DMS 273 (cell line): ENCODE results near the gene UGT3A1.

ENCODE experiments used
- DNase-seq: peaks from one replicate; lab custom pipeline; 2025; ENCODE audit not compliant: unreplicated experiment; lab: John Stamatoyannopoulos, UW

The UGT3A1 gene

GRCh38 chr5:35919191-35919590 is 72.0 kb downstream of the UGT3A1 start:
- DNase-seq = peak; percentile 6

- no peak for DNase-seq
Observed at GRCh38 chr5:35908814-35909213, 82.4 kb downstream of the UGT3A1 start.

DNA sequence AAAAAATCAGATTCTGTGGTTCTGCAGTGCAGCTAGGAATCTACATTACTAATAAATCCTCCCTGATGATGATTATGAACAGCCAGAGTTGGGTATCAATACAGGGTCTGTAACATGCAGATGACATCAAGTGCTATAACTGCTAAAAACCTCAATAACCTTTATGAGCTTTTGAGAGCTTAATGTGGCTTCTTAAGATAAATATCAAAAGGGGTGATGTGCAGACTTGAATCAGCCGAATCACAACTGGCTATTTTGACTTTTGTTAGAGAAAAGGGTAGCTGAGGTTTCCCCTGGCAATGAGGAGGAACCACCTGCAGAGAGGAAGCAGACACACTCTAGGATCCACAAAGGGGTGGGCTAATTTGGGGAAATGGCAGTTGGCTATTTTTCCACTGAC is 83.0 kb downstream of the UGT3A1 start:
- no peak for DNase-seq

DNA sequence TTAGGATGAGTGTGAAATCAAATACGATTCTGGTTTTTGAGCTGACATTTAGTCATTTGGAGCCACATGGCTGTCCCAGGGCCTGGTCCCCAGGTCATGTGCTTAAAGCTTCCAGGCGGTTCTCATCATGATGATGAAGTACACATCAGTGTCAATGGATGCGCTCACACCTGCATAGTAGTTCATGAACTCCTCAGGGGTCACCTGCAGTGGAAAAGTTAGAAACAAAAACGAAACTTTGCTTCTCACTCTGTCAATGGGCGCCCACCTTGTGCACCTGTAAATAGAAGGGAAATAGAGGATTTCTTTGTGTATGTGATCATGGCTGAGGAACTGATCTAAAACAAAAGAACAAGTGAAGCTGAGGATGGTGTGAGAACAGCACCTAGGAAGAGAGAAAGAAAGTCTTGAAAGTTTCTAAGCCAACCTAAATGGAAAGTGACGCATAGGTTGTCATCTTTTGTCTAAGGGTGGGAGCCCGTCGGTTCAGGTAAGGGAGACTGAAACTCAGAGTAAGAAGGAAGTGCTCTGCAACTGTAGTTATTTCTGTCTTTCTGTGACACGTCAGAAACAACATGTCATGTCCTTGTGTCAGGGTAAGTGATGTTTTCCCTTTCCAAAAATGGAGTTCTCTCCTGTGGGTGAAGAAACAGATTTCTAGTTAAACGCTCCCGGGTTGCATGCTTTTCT is 86.6 kb downstream of the UGT3A1 start:
- no peak for DNase-seq

GRCh38 chr5:35903631-35904203 is 87.5 kb downstream of the UGT3A1 start:
- DNase-seq = no peak

DNA sequence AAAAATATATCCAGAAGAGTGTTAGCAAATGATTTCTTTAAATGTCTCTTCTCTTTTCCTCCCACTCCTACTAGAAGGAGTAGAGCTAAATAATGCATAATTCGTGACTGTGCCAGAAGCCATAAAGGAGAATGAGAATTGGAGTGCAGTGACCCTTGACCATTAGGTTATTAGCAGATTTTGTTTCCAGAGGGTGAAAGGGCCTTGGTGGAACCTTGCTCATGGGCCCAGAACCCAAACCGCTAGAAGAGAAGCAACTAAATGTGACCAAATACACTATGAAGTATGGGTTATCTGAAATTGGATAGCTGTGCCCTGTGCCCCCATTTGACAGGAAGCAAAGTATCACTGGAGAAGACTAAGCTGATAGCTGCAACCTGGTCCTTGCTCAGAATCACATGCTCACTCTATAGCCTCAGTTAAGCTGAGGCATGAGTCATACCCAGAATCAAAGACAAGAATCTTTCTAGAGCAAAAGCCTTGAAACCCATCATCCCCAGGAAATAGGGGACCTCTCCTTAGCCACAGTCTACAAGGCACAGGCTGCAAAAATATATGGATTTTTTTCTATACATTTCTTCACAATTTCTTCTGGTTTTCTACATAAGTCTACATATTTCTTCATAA is 89.0 kb downstream of the UGT3A1 start:
- DNase-seq = peak; percentile 51
